H9 (cell line): ENCODE data around the gene ERH. TPM values are rescaled to one million over a fixed set of nuclear protein-coding genes. Genes with fewer than 3 reads are reported as not detected.
A peak's percentile ranks its signal among the peaks of the same experiment; 100 is the strongest.
"Not testable (repeated sequence)": the region's sequence is repeated elsewhere in the genome, so short reads cannot be mapped to it uniquely, and the experiment has no call there.

ENCODE experiments used
- DNase-seq: peaks from one replicate; pipeline ENCODE4 v3.0.0-alpha.2; 2017
- H2AFZ ChIP-seq: one replicate; pipeline ENCODE4 v1.6.1; 2013; ENCODE audit warnings: mild to moderate bottlenecking, low read length, control low read depth, moderate library complexity
- H2AK5ac ChIP-seq: 2 replicates; pipeline ENCODE4 v1.6.1; 2013; ENCODE audit warnings: low read length, control low read depth, mixed read lengths; ENCODE audit not compliant: insufficient read length
- H2BK120ac ChIP-seq: one replicate; pipeline ENCODE4 v1.6.1; 2013; ENCODE audit warnings: low read depth, mild to moderate bottlenecking, low read length, control low read depth, inconsistent platforms; ENCODE audit not compliant: poor library complexity, severe bottlenecking
- H2BK12ac ChIP-seq: 2 replicates; pipeline ENCODE4 v1.6.1; 2013; ENCODE audit warnings: low read length, control low read depth, mixed read lengths, low read depth; ENCODE audit not compliant: insufficient read length
- H2BK15ac ChIP-seq: 2 replicates; pipeline ENCODE4 v1.6.1; 2013; ENCODE audit warnings: low read depth, low read length, control low read depth
- H2BK20ac ChIP-seq: one replicate; pipeline ENCODE4 v1.6.1; 2013; ENCODE audit warnings: low read depth, mild to moderate bottlenecking, low read length, control low read depth, inconsistent platforms; ENCODE audit not compliant: poor library complexity, severe bottlenecking
- H2BK5ac ChIP-seq: 2 replicates; pipeline ENCODE4 v1.6.1; 2013; ENCODE audit warnings: low read length, control low read depth, mixed read lengths; ENCODE audit not compliant: insufficient read length
- H3K14ac ChIP-seq: 2 replicates; pipeline ENCODE4 v1.6.1; 2013; ENCODE audit warnings: low read length, control low read depth; ENCODE audit not compliant: insufficient read depth
- H3K18ac ChIP-seq: 2 replicates; pipeline ENCODE4 v1.6.1; 2013; ENCODE audit warnings: low read depth, mild to moderate bottlenecking, mixed read lengths, low read length, control low read depth; ENCODE audit not compliant: insufficient read length
- H3K23ac ChIP-seq: 2 replicates; pipeline ENCODE4 v1.6.1; 2013; ENCODE audit warnings: low read length, control low read depth, mixed read lengths, low read depth; ENCODE audit not compliant: insufficient read length
- H3K23me2 ChIP-seq: 2 replicates; pipeline ENCODE4 v1.6.1; 2013; ENCODE audit warnings: low read depth, mild to moderate bottlenecking, mixed read lengths, low read length, control low read depth; ENCODE audit not compliant: insufficient read length, poor library complexity, severe bottlenecking
- H3K27ac ChIP-seq: 2 replicates; pipeline ENCODE4 v1.5.1; 2013; ENCODE audit warnings: low read length, control low read depth, mixed read lengths, low read depth; ENCODE audit not compliant: insufficient read length
- H3K27me3 ChIP-seq: 2 replicates; pipeline ENCODE4 v1.6.1; 2013; ENCODE audit warnings: low read length, control low read depth, inconsistent platforms; ENCODE audit not compliant: insufficient read depth
- H3K4ac ChIP-seq: 2 replicates; pipeline ENCODE4 v1.6.1; 2013; ENCODE audit warnings: low read depth, mild to moderate bottlenecking, control low read depth, inconsistent platforms, low read length, moderate library complexity
- H3K4me1 ChIP-seq: 2 replicates; pipeline ENCODE4 v1.6.1; 2013; ENCODE audit warnings: low read length, control low read depth, inconsistent platforms; ENCODE audit not compliant: insufficient read depth
- H3K4me2 ChIP-seq: 2 replicates; pipeline ENCODE4 v1.6.1; 2013; ENCODE audit warnings: low read length, control low read depth, mixed read lengths; ENCODE audit not compliant: insufficient read length, insufficient read depth
- H3K56ac ChIP-seq: 2 replicates; pipeline ENCODE4 v1.6.1; 2013; ENCODE audit warnings: low read depth, mild to moderate bottlenecking, mixed read lengths, low read length, control low read depth; ENCODE audit not compliant: insufficient read length
- H3K79me1 ChIP-seq: 2 replicates; pipeline ENCODE4 v1.6.1; 2013; ENCODE audit warnings: low read depth, mild to moderate bottlenecking, moderate library complexity, low read length, control low read depth, inconsistent platforms; ENCODE audit not compliant: insufficient read depth, poor library complexity, severe bottlenecking
- H3K79me2 ChIP-seq: 2 replicates; pipeline ENCODE4 v1.6.1; 2013; ENCODE audit warnings: low read length, control low read depth, inconsistent platforms; ENCODE audit not compliant: insufficient read depth
- H3K9ac ChIP-seq: 2 replicates; pipeline ENCODE4 v1.6.1; 2013; ENCODE audit warnings: low read length, control low read depth, mixed read lengths; ENCODE audit not compliant: insufficient read length; ENCODE audit errors: extremely low read depth
- H3K9me3 ChIP-seq: one replicate; pipeline ENCODE4 v1.6.1; 2013; ENCODE audit warnings: low read depth, low read length, inconsistent platforms; ENCODE audit not compliant: control insufficient read depth
- H3T11ph ChIP-seq: one replicate; pipeline ENCODE4 v1.6.1; 2013; ENCODE audit warnings: mild to moderate bottlenecking, low read length, control low read depth, inconsistent platforms
- H4K20me1 ChIP-seq: one replicate; pipeline ENCODE4 v1.6.1; 2013; ENCODE audit not compliant: control insufficient read depth, insufficient read length, insufficient read depth
- H4K5ac ChIP-seq: 2 replicates; pipeline ENCODE4 v1.6.1; 2013; ENCODE audit warnings: low read depth, mild to moderate bottlenecking, mixed read lengths, low read length, control low read depth; ENCODE audit not compliant: insufficient read length
- H4K8ac ChIP-seq: replicated peaks from 2 replicates; pipeline ENCODE4 v1.6.1; 2013; ENCODE audit warnings: low read length, control low read depth, mixed read lengths, low read depth; ENCODE audit not compliant: insufficient read length
- H4K91ac ChIP-seq: 2 replicates; pipeline ENCODE4 v1.6.1; 2013; ENCODE audit warnings: low read depth, mild to moderate bottlenecking, moderate library complexity, mixed read lengths, low read length, control low read depth; ENCODE audit not compliant: insufficient read length
- H3K27ac Mint-ChIP-seq, 3 experiments: 2 replicates in 2 of 3; 3 replicates in 1 of 3; pipeline ENCODE4 v1.8.0; 2020 to 2021; ENCODE audit warnings: mixed read lengths in 3 of 3, mild to moderate bottlenecking in 1 of 3, moderate library complexity in 1 of 3
- H3K27me3 Mint-ChIP-seq: 2 replicates; pipeline ENCODE4 v1.8.0; 2021; ENCODE audit warnings: low read depth, mild to moderate bottlenecking, moderate library complexity, mixed read lengths
- H3K36me3 Mint-ChIP-seq, 3 experiments: 2 replicates in 2 of 3; 3 replicates in 1 of 3; pipeline ENCODE4 v1.8.0; 2020 to 2021; ENCODE audit warnings: low read depth in 3 of 3, mixed read lengths in 3 of 3; ENCODE audit not compliant: insufficient read depth in 1 of 3
- H3K4me1 Mint-ChIP-seq, 2 experiments: 2 replicates each; pipeline ENCODE4 v1.8.0; 2020; ENCODE audit warnings: mixed read lengths in 2 of 2
- H3K4me3 Mint-ChIP-seq, 2 experiments: 2 replicates in 1 of 2; 3 replicates in 1 of 2; pipeline ENCODE4 v1.8.0; 2020 to 2021; ENCODE audit warnings: mild to moderate bottlenecking in 2 of 2, mixed read lengths in 2 of 2, moderate library complexity in 1 of 2
- H3K9me3 Mint-ChIP-seq, 2 experiments: 2 replicates in 1 of 2; 3 replicates in 1 of 2; pipeline ENCODE4 v1.8.0; 2020; ENCODE audit warnings: mild to moderate bottlenecking in 2 of 2, mixed read lengths in 2 of 2, moderate library complexity in 1 of 2
- CTCF ChIP-seq: fragments of 200-600 bp; sonication (generic); conservative IDR thresholded peaks from 3 replicates; pipeline ENCODE4 v1.8.0; 2021; ENCODE audit warnings: antibody characterized with exemption, mild to moderate bottlenecking
- WGBS: extraction: QIAGEN DNeasy Blood & Tissue Kit; methylation state at CpG from one replicate; pipeline ENCODE4 v1.1.7; 2013; ENCODE audit warnings: missing lambda C conversion rate, low lambda C conversion rate, mixed read lengths; ENCODE audit not compliant: insufficient read length; ENCODE audit errors: extremely low coverage; 5-methylcytosine and 5-hydroxymethylcytosine counted together
- total RNA-seq: library from RNA; stranded (reverse); gene quantifications from 2 replicates; pipeline ENCODE4 v1.2.1, GENCODE V29; 2021

Gene ERH
- total RNA-seq, 1 experiment from 2014 or later, result 443 TPM

- Histone ChIP-seq H3K56ac (no peak overlapping the region), H3K23me2 (peaks cover 5% of the 10 kb centered on the region), H3K79me1 (peaks cover 14% of the 10 kb centered on the region), H3K9me3 (no peaks in the 10 kb centered on the region), H3K27me3 (no peaks in the 10 kb centered on the region), H4K5ac (no peak overlapping the region), H2BK12ac (no peak overlapping the region), H2BK20ac (no peak overlapping the region), H2BK120ac (no peak overlapping the region), H3K4ac (no peak overlapping the region), H3T11ph (no peak overlapping the region), H3K23ac (no peak overlapping the region), H4K91ac (no peak overlapping the region), H3K4me1 (no peaks in the 10 kb centered on the region), H2BK15ac (no peak overlapping the region), H4K8ac (no peak overlapping the region), H3K27ac (no peak overlapping the region), H3K4me2 (no peak overlapping the region), H2BK5ac (no peak overlapping the region), H3K14ac (no peak overlapping the region), H3K9ac (no peak overlapping the region), H2AK5ac (no peak overlapping the region), H3K79me2 (peaks cover 48% of the 10 kb centered on the region; the same call in 1 of the 2 replicates), H2AFZ (no peak overlapping the region), H3K18ac (no peak overlapping the region), H4K20me1 (no peaks in the 10 kb centered on the region)
- no peak overlapping the region for H3K4me3 Mint-ChIP-seq
- H3K27me3 Mint-ChIP-seq, result no peaks in the 10 kb centered on the region
- peak overlapping the region in 2 of 3 experiments; percentile 67 to 75; a peak in 3 of 7 replicates for H3K27ac Mint-ChIP-seq
- H3K9me3 Mint-ChIP-seq, result no peaks in the 10 kb centered on the region
- WGBS, result no CpG with 5 or more reads among the region's 3 CpGs
- H3K36me3 Mint-ChIP-seq, result peaks cover 64 to 90% (median 88%) of the 10 kb centered on the region in 3 experiments; a peak in 6 of 7 replicates
- no peak for TF ChIP-seq CTCF
- H3K4me1 Mint-ChIP-seq, result peaks cover 23 to 28% of the 10 kb centered on the region in 2 experiments
- no peak for DNase-seq
Measured at GRCh38 chr14:69392481-69392880, 5.6 kb downstream of the ERH start.

GRCh38 chr14:69391400-69391799 lies 6.7 kb downstream of the ERH start:
- not testable (repeated sequence) for H2BK120ac ChIP-seq, H3K4me2 ChIP-seq, DNase-seq

More at GRCh38 chr14:69391400-69391799, 6.7 kb downstream of the ERH start:
- WGBS, result no CpG with 5 or more reads among the region's 8 CpGs
- H3K9me3 ChIP-seq, H3K9ac ChIP-seq, H3K18ac ChIP-seq, H4K5ac ChIP-seq, H4K8ac ChIP-seq, H3K14ac ChIP-seq, H3K27me3 ChIP-seq, H4K20me1 ChIP-seq, H3K23me2 ChIP-seq, H2BK15ac ChIP-seq, H2BK12ac ChIP-seq, H4K91ac ChIP-seq, H3K9me3 Mint-ChIP-seq, H3K23ac ChIP-seq, H3K56ac ChIP-seq, H3K4me1 ChIP-seq, H3K4ac ChIP-seq, H3T11ph ChIP-seq, H2BK20ac ChIP-seq, H2AK5ac ChIP-seq, H3K27ac ChIP-seq, H3K27me3 Mint-ChIP-seq, H2AFZ ChIP-seq, H2BK5ac ChIP-seq: not testable (repeated sequence)
- peaks cover 18% of the 10 kb centered on the region for H3K79me1 ChIP-seq
- peaks cover 40% of the 10 kb centered on the region; the same call in 1 of the 2 replicates for H3K79me2 ChIP-seq
- peaks cover 65 to 92% (median 91%) of the 10 kb centered on the region in 3 experiments; a peak in 6 of 7 replicates for H3K36me3 Mint-ChIP-seq
- 0 out of 7 replicates have a peak overlapping the region, but pooled peaks of 1 of the 3 experiments have one; percentile 72 for H3K27ac Mint-ChIP-seq
- peak overlapping the region in 1 of 2 experiments; percentile 45; a peak in 1 of 5 replicates for H3K4me3 Mint-ChIP-seq
- peaks cover 18 to 22% of the 10 kb centered on the region in 2 experiments for H3K4me1 Mint-ChIP-seq
